ENCODE data around the gene MTMR11. TPM values are rescaled to one million over a fixed set of nuclear protein-coding genes. Genes with fewer than 3 reads are reported as not detected.

Gene MTMR11
- total and polyA plus RNA-seq, 2 of the 13 experiments (the other 11 are each of a cell fraction or from before 2014, with no cell fraction given): 0.49 to 2.8 TPM

- no peak for TF ChIP-seq HMGXB4 (CRISPR knock-in tag; IDR thresholded peaks at IDR 0.05; ENCODE audit: borderline replicate concordance in 1 of 2, low read depth in 1 of 2)
- TF ChIP-seq SP140L (CRISPR knock-in tag; IDR thresholded peaks at IDR 0.05; ENCODE audit: borderline replicate concordance): no peak
- no peak for TF ChIP-seq GPBP1L1 (CRISPR knock-in tag; IDR thresholded peaks at IDR 0.05)
- TF ChIP-seq MTF2 (CRISPR knock-in tag; IDR thresholded peaks at IDR 0.05; ENCODE audit: borderline replicate concordance): no peak
- no peak for TF ChIP-seq TBP (CRISPR knock-in tag; IDR thresholded peaks at IDR 0.05)
These were observed 29.7 kb upstream of the MTMR11 start (continued) for GRCh38 chr1:149966405-149966804.

- ATAC-seq (no peak), DNase-seq (ENCODE audit: low spot score) (no peak), FAIRE-seq (no peak)
- intact Hi-C loops (cut with micrococcal nuclease; ENCODE audit: unreplicated experiment) (loop anchor here (10.0 kb wide), 1 partner anchor 199 kb away; no protein-coding TSS in a partner anchor), in situ Hi-C loops (cut with HindIII; ENCODE audit: extremely low pct_ligation_motif_present, low pct_unique_long_range_greater_than_20kb) (loop anchor here (10.0 kb wide), 1 partner anchor 229 kb away; no protein-coding TSS in a partner anchor)
- no peak overlapping the region for H3K27ac ChIP-seq (ENCODE audit: extremely low read length, insufficient read depth, low read length)
- no peaks in the 10 kb centered on the region for H3K9me3 ChIP-seq (ENCODE audit: low read length)
- no peaks in the 10 kb centered on the region for H4K20me1 ChIP-seq (ENCODE audit: insufficient read depth, low read length)
- H3K4me1 ChIP-seq (ENCODE audit: insufficient read depth, low read length): peaks cover 11% of the 10 kb centered on the region
- H3K36me3 ChIP-seq (replicated peaks in 1 of 2; ENCODE audit: control insufficient read depth in 1 of 2, insufficient read depth in 2 of 2, low read length in 2 of 2): peaks cover 18 to 60% of the 10 kb centered on the region in 2 experiments
- TF ChIP-seq ZNF709 (CRISPR knock-in tag; IDR thresholded peaks at IDR 0.05): no peak
- no peak for TF ChIP-seq PLSCR1 (CRISPR knock-in tag; IDR thresholded peaks at IDR 0.05; ENCODE audit: borderline replicate concordance)
- no peak overlapping the region for H3K9ac ChIP-seq (ENCODE audit: insufficient read depth, low read depth, low read length)
- H2AFZ ChIP-seq (ENCODE audit: low read length): no peak overlapping the region
- CTCF ChIA-PET (ENCODE audit: low intra/inter-chr PET ratio, low total read pairs): no interaction called here
- no TSS peak for BruUV-seq (replicated peaks)
- H3K4me2 ChIP-seq (ENCODE audit: low read depth, low read length): no peak overlapping the region
- H3K27me3 ChIP-seq (ENCODE audit: control insufficient read depth in 1 of 2, insufficient read depth in 2 of 2, low read length in 2 of 2): no peaks in the 10 kb centered on the region
- 98% methylated on average over 3 of the region's 3 CpGs for WGBS (ENCODE audit: low lambda C conversion rate)
- POLR2A ChIA-PET: no interaction called here
- no peak overlapping the region for H3K4me3 ChIP-seq (replicated peaks in 1 of 3; ENCODE audit: insufficient read depth in 1 of 3, low read depth in 2 of 3, low read length in 3 of 3)
- no peaks in the 10 kb centered on the region for H3K79me2 ChIP-seq (ENCODE audit: insufficient read depth, low read length)
These were observed 28.8 kb upstream of the MTMR11 start for GRCh38 chr1:149965440-149965839.
